B cell (primary cell): ENCODE data around the gene RNF183. TPM values are rescaled to one million over a fixed set of nuclear protein-coding genes. Genes with fewer than 3 reads are reported as not detected.
A peak's percentile ranks its signal among the peaks of the same experiment; 100 is the strongest.

ENCODE experiments used
- ATAC-seq: fragments of 200-7000 bp; cut with Tn5 transposase; one replicate; pipeline ENCODE4 v1.10.0; 2021; ENCODE audit warnings: low read depth, mild to moderate bottlenecking, moderate number of reproducible peaks, moderate library complexity
- CTCF ChIA-PET: fragments of 350-600 bp; sonication (Branson Sonifier 250); formaldehyde crosslinking; loops from one replicate; lab custom pipeline; 2021; ENCODE audit warnings: antibody characterized with exemption, inconsistent platforms; lab: Charles Lee
- POLR2A ChIA-PET: fragments of 350-600 bp; sonication (Branson Sonifier 250); formaldehyde crosslinking; loops from one replicate; lab custom pipeline; 2021; ENCODE audit warnings: antibody characterized with exemption; lab: Charles Lee
- DNase-seq: peaks from one replicate; pipeline ENCODE4 v3.0.0; 2013
- H2AFZ ChIP-seq: 2 replicates; pipeline ENCODE4 v1.6.1; 2012; ENCODE audit warnings: mild to moderate bottlenecking, low read depth, low read length; ENCODE audit not compliant: insufficient read depth, poor library complexity, severe bottlenecking
- H3K27ac ChIP-seq, 2 donors: 1 replicate in 1 of 2; 2 replicates in 1 of 2; pipeline ENCODE4 v1.5.1; 2012 to 2013; ENCODE audit warnings: low read length in 2 of 2, mild to moderate bottlenecking in 2 of 2, moderate library complexity in 1 of 2
- H3K27me3 ChIP-seq, 4 experiments: fragments of 200-600 bp in 1 of 4; sonication (generic) in 1 of 4; replicated peaks in 1 of 4; 1 replicate in 2 of 4; 2 replicates in 2 of 4; pipeline versions ENCODE4 v1.6.1 to v1.7.0; 2013 to 2016; ENCODE audit warnings: low read length in 3 of 4, mild to moderate bottlenecking in 2 of 4, mixed read lengths in 1 of 4, moderate library complexity in 1 of 4; ENCODE audit not compliant: insufficient read depth in 4 of 4, control insufficient read depth in 3 of 4; ENCODE audit errors: control extremely low read depth in 1 of 4
- H3K36me3 ChIP-seq, 2 experiments: replicated peaks in 1 of 2; 1 replicate in 1 of 2; 2 replicates in 1 of 2; pipeline versions ENCODE4 v1.6.1 to v1.7.1; 2013; ENCODE audit warnings: low read length in 1 of 2; ENCODE audit not compliant: insufficient read depth in 2 of 2, control insufficient read depth in 1 of 2; ENCODE audit errors: control extremely low read depth in 1 of 2, extremely low read depth in 1 of 2
- H3K4me1 ChIP-seq, 2 donors: fragments of 200-600 bp in 1 of 2; sonication (generic) in 1 of 2; 1 replicate in 1 of 2; 2 replicates in 1 of 2; pipeline versions ENCODE4 v1.5.1 to v1.6.1; 2013 to 2017; ENCODE audit warnings: low read length in 2 of 2; ENCODE audit not compliant: control insufficient read depth in 2 of 2, insufficient read depth in 2 of 2
- H3K4me2 ChIP-seq: replicated peaks from 2 replicates; pipeline ENCODE3; 2012; ENCODE audit warnings: mild to moderate bottlenecking, low read depth, low read length; ENCODE audit not compliant: poor library complexity, severe bottlenecking
- H3K4me3 ChIP-seq, 5 experiments: fragments of 200-600 bp in 1 of 5; sonication (generic) in 1 of 5; 1 replicate in 3 of 5; 2 replicates in 2 of 5; pipeline versions ENCODE4 v1.5.1 to v1.7.0; 2011 to 2016; ENCODE audit warnings: low read length in 4 of 5, mild to moderate bottlenecking in 4 of 5, low read depth in 2 of 5, control low read depth in 1 of 5, moderate library complexity in 1 of 5; ENCODE audit not compliant: insufficient read depth in 1 of 5; ENCODE audit errors: control extremely low read depth in 1 of 5, extremely low read depth in 1 of 5
- H3K79me2 ChIP-seq: fragments of 200-600 bp; sonication (generic); one replicate; pipeline ENCODE4 v1.6.0; 2016; ENCODE audit warnings: low read length; ENCODE audit not compliant: control insufficient read depth, insufficient read depth
- H3K9ac ChIP-seq: fragments of 200-600 bp; sonication (generic); 2 replicates; pipeline ENCODE4 v1.6.1; 2017; ENCODE audit warnings: mild to moderate bottlenecking, low read length, moderate library complexity
- H3K9me3 ChIP-seq, 3 donors: one replicate each; pipeline versions ENCODE4 v1.6.1 to v1.7.1; 2013; ENCODE audit warnings: low read length in 2 of 3; ENCODE audit not compliant: control insufficient read depth in 2 of 3, insufficient read depth in 1 of 3; ENCODE audit errors: control extremely low read depth in 1 of 3
- H4K20me1 ChIP-seq: 2 replicates; pipeline ENCODE4 v1.6.0; 2012; ENCODE audit warnings: mild to moderate bottlenecking, low read length; ENCODE audit not compliant: insufficient read depth, control insufficient read depth, poor library complexity, severe bottlenecking
- H3K27ac Mint-ChIP-seq: one replicate; pipeline ENCODE4 v1.8.0; 2021; ENCODE audit warnings: mixed read lengths
- H3K27me3 Mint-ChIP-seq: one replicate; pipeline ENCODE4 v1.8.0; 2021; ENCODE audit warnings: mixed read lengths
- H3K4me1 Mint-ChIP-seq: one replicate; pipeline ENCODE4 v1.8.0; 2021; ENCODE audit warnings: mixed read lengths
- H3K4me3 Mint-ChIP-seq: one replicate; pipeline ENCODE4 v1.8.0; 2021; ENCODE audit warnings: mixed read lengths
- H3K9me3 Mint-ChIP-seq: one replicate; pipeline ENCODE4 v1.8.0; 2022; ENCODE audit warnings: mixed read lengths; ENCODE audit not compliant: insufficient read depth
- EZH2 ChIP-seq: IDR thresholded peaks from 2 replicates; pipeline ENCODE4 v1.6.1; 2012; ENCODE audit warnings: borderline replicate concordance, low read depth, mild to moderate bottlenecking, moderate library complexity, low read length; ENCODE audit not compliant: insufficient read depth, poor library complexity, severe bottlenecking
- WGBS: methylation state at CpG from one replicate; pipeline ENCODE4 v1.1.5; 2013; ENCODE audit warnings: missing lambda C conversion rate; ENCODE audit not compliant: insufficient coverage; 5-methylcytosine and 5-hydroxymethylcytosine counted together
- intact Hi-C: fragments of 100-400 bp; cut with micrococcal nuclease; formaldehyde crosslinking; loops from one replicate; pipeline ENCODE4 v1.10.0; 2022
- polyA plus RNA-seq: library from polyadenylated mRNA; depleted of rRNA; stranded (reverse); fragments of >200 nt; gene quantifications from 2 replicates; pipeline ENCODE4 v1.2.3, GENCODE V29; 2012
- total RNA-seq, 2 donors: library from RNA; stranded (reverse); fragments of 120-200 nt in 1 of 2; gene quantifications; 1 replicate in 1 of 2; 2 replicates in 1 of 2; pipeline versions ENCODE4 v1.2.3 to v1.2.4, GENCODE V29; 2013 to 2022
- TF ChIP-seq, protein P1 (sequence below): fragments of 200-600 bp; IDR thresholded peaks from one replicate; pipeline ENCODE4 v1.8.0; 2022; ENCODE audit warnings: antibody characterized with exemption, mild to moderate bottlenecking

The RNF183 gene
- total and polyA plus RNA-seq, 2 donors (not counting 1 experiment from before 2014, with no cell fraction given), result 0.04 TPM; not detected in 1

DNA sequence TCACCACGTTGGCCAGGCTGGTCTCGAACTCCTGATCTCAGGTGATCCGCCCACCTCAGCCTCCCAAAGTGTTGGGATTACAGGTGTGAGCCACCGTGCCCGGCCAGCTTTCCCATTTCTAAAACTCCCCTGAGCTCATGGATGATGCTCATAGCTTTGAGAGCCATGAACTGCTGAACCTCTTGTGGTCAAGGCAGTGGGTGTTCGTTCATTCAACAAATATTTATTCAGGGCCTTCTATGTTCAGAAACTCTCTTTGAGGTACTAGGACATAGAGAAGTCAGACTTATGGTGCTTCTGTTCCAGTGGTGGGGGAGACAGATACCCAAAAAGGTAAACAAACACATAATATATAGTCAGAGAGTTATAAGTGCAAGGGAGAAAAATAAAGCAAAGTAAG is 48.8 kb upstream of the RNF183 start:
- ChIA-PET POLR2A (interaction anchor here (0.6 to 2.1 kb wide), 3 partner anchors 12 to 59 kb away, joined by 3 to 7 read pairs (median 4); partner anchors contain the start of gene WDR31), CTCF (interaction anchor here (1.0 kb wide), 1 partner anchor 49 kb away, joined by 4 read pairs; the partner anchor contains the start of gene ALAD)
- no peaks in the 10 kb centered on the region for H3K36me3 ChIP-seq
- H3K27me3 ChIP-seq, result peaks cover 0 to 17% (median 1%) of the 10 kb centered on the region in 4 experiments
- ATAC-seq, result no peak
- no peak overlapping the region for H2AFZ ChIP-seq
- peaks cover 19 to 22% of the 10 kb centered on the region in 2 donors for H3K4me1 ChIP-seq
- no CpG with 5 or more reads among the region's 6 CpGs for WGBS
- H3K4me1 Mint-ChIP-seq, result peaks cover 25% of the 10 kb centered on the region
- no peaks in the 10 kb centered on the region for H3K9me3 ChIP-seq
- no peaks in the 10 kb centered on the region for H4K20me1 ChIP-seq
- H3K9me3 Mint-ChIP-seq, result no peaks in the 10 kb centered on the region
- no peak overlapping the region for H3K4me2 ChIP-seq
- intact Hi-C loops, result no loop called here
- H3K27ac ChIP-seq, result no peak overlapping the region
- no peak overlapping the region for H3K4me3 ChIP-seq
- H3K4me3 Mint-ChIP-seq, result no peak overlapping the region
- H3K27ac Mint-ChIP-seq, result no peak overlapping the region
- no peak for TF ChIP-seq EZH2
- TF ChIP-seq, protein P1, sequence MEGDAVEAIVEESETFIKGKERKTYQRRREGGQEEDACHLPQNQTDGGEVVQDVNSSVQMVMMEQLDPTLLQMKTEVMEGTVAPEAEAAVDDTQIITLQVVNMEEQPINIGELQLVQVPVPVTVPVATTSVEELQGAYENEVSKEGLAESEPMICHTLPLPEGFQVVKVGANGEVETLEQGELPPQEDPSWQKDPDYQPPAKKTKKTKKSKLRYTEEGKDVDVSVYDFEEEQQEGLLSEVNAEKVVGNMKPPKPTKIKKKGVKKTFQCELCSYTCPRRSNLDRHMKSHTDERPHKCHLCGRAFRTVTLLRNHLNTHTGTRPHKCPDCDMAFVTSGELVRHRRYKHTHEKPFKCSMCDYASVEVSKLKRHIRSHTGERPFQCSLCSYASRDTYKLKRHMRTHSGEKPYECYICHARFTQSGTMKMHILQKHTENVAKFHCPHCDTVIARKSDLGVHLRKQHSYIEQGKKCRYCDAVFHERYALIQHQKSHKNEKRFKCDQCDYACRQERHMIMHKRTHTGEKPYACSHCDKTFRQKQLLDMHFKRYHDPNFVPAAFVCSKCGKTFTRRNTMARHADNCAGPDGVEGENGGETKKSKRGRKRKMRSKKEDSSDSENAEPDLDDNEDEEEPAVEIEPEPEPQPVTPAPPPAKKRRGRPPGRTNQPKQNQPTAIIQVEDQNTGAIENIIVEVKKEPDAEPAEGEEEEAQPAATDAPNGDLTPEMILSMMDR, result no peak
- H3K79me2 ChIP-seq, result no peaks in the 10 kb centered on the region
- H3K9ac ChIP-seq, result no peak overlapping the region
- H3K27me3 Mint-ChIP-seq, result peaks cover 18% of the 10 kb centered on the region
- DNase-seq, result no peak

DNA sequence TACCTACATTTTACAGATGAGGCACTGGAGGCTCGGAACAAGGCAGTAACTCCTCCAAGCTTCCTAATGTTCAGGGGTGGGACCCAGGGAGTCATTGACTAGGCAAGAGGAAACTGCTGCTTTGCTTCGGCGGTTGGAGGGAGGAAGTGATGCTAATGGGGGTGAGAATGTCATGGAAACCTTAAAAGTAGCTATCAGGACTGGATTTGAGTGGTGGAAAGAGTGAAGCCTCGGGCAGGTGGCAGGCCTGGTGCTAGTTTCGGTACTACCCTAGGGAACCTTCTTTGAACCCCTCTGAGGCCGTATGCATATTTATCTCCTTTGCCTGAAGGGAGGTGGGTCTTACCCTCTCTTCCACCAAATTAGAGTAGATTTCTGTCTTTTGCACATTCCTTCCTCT is 47.8 kb upstream of the RNF183 start:
- Histone ChIP-seq H2AFZ (peak overlapping the region; percentile 18), H3K4me2 (peak overlapping the region; percentile 79), H3K4me3 (no peak overlapping the region), H3K79me2 (no peaks in the 10 kb centered on the region), H3K9ac (peak overlapping the region; percentile 64), H3K36me3 (no peaks in the 10 kb centered on the region), H3K27ac (no peak overlapping the region), H4K20me1 (no peaks in the 10 kb centered on the region), H3K4me1 (peaks cover 19 to 22% of the 10 kb centered on the region in 2 donors), H3K27me3 (peaks cover 0 to 17% (median 1%) of the 10 kb centered on the region in 4 experiments), H3K9me3 (no peaks in the 10 kb centered on the region)
- ChIA-PET CTCF (interaction anchor here (0.7 to 2.2 kb wide), 2 partner anchors 11 to 231 kb away, joined by 3 to 10 read pairs; partner anchors contain the start of gene WDR31), POLR2A (interaction anchor here (2.1 kb wide), 1 partner anchor 11 kb away, joined by 7 read pairs; the partner anchor contains the start of gene WDR31)
- peaks cover 14% of the 10 kb centered on the region for H3K27me3 Mint-ChIP-seq
- DNase-seq (peak; percentile 60), ATAC-seq (peak; percentile 44)
- peak overlapping the region; percentile 23 for H3K27ac Mint-ChIP-seq
- H3K4me1 Mint-ChIP-seq, result peaks cover 25% of the 10 kb centered on the region
- no peaks in the 10 kb centered on the region for H3K9me3 Mint-ChIP-seq
- 8% methylated on average over 5 of the region's 6 CpGs for WGBS
- H3K4me3 Mint-ChIP-seq, result peak overlapping the region; percentile 85
- TF ChIP-seq EZH2, result no peak
- TF ChIP-seq, protein P1, result no peak
- intact Hi-C loops, result loop anchor here (1.0 to 2.0 kb wide), 2 partner anchors 11 to 14 kb away; partner anchors contain the start of gene WDR31
